Measurements from ENCODE around the gene IQSEC2.

- no peak for TF ChIP-seq POLR2A (IDR thresholded peaks at IDR 0.05)
- no peak for TF ChIP-seq CTCF (IDR thresholded peaks at IDR 0.05)
Measured at GRCh38 chrX:53279296-53280237, 1.8 kb downstream of the IQSEC2 start.
